ES-I3 (cell line): Measurements from ENCODE around the gene PPP3R1.

ENCODE experiments used
- H3K36me3 ChIP-seq: 2 replicates; pipeline ENCODE4 v1.6.1; 2013; ENCODE audit warnings: mild to moderate bottlenecking, low read length, control low read depth, moderate library complexity; ENCODE audit not compliant: insufficient read depth
- H3K4me1 ChIP-seq: 2 replicates; pipeline ENCODE4 v1.6.1; 2013; ENCODE audit warnings: mild to moderate bottlenecking, control low read depth, low read length; ENCODE audit not compliant: insufficient read depth
- H3K9ac ChIP-seq: 2 replicates; pipeline ENCODE4 v1.6.1; 2013; ENCODE audit warnings: low read depth, mild to moderate bottlenecking, low read length, moderate library complexity
- H3K9me3 ChIP-seq: 2 replicates; pipeline ENCODE4 v1.6.1; 2013; ENCODE audit warnings: mild to moderate bottlenecking, low read length, moderate library complexity; ENCODE audit not compliant: control insufficient read depth, insufficient read depth

PPP3R1 gene

GRCh38 chr2:68280348-68280747 lies 28.0 kb upstream of the PPP3R1 start:
- H3K4me1 ChIP-seq = no peaks in the 10 kb centered on the region
- H3K36me3 ChIP-seq = no peaks in the 10 kb centered on the region
- H3K9ac ChIP-seq = no peak overlapping the region
- no peaks in the 10 kb centered on the region for H3K9me3 ChIP-seq

GRCh38 chr2:68279691-68280090 lies 27.4 kb upstream of the PPP3R1 start:
- Histone ChIP-seq H3K4me1 (no peaks in the 10 kb centered on the region), H3K9ac (no peak overlapping the region), H3K36me3 (no peaks in the 10 kb centered on the region), H3K9me3 (no peaks in the 10 kb centered on the region)

- Histone ChIP-seq H3K9ac (no peak overlapping the region), H3K4me1 (no peaks in the 10 kb centered on the region), H3K9me3 (no peaks in the 10 kb centered on the region), H3K36me3 (no peaks in the 10 kb centered on the region)
Measured at GRCh38 chr2:68278169-68278568, 25.8 kb upstream of the PPP3R1 start.

- Histone ChIP-seq H3K4me1 (no peaks in the 10 kb centered on the region), H3K9me3 (no peaks in the 10 kb centered on the region), H3K9ac (no peak overlapping the region), H3K36me3 (no peaks in the 10 kb centered on the region)
Measured at GRCh38 chr2:68274022-68274421, 21.7 kb upstream of the PPP3R1 start.

- H3K4me1 ChIP-seq = no peaks in the 10 kb centered on the region
- no peaks in the 10 kb centered on the region for H3K9me3 ChIP-seq
- no peaks in the 10 kb centered on the region for H3K36me3 ChIP-seq
- H3K9ac ChIP-seq = no peak overlapping the region
Measured at GRCh38 chr2:68272246-68272994, 20.1 kb upstream of the PPP3R1 start.

- Histone ChIP-seq H3K4me1 (no peaks in the 10 kb centered on the region), H3K36me3 (no peaks in the 10 kb centered on the region), H3K9ac (no peak overlapping the region), H3K9me3 (no peaks in the 10 kb centered on the region)
Measured at GRCh38 chr2:68266655-68267054, 14.3 kb upstream of the PPP3R1 start.

GRCh38 chr2:68263632-68264031 lies 11.3 kb upstream of the PPP3R1 start:
- Histone ChIP-seq H3K4me1 (no peaks in the 10 kb centered on the region), H3K36me3 (no peaks in the 10 kb centered on the region), H3K9ac (no peak overlapping the region), H3K9me3 (no peaks in the 10 kb centered on the region)

GRCh38 chr2:68258851-68259250 lies 6.5 kb upstream of the PPP3R1 start:
- no peaks in the 10 kb centered on the region for H3K36me3 ChIP-seq
- no peaks in the 10 kb centered on the region for H3K9me3 ChIP-seq
- no peak overlapping the region for H3K9ac ChIP-seq
- peaks cover 4% of the 10 kb centered on the region; the same call in 1 of the 2 replicates for H3K4me1 ChIP-seq

GRCh38 chr2:68256093-68256450 lies 3.7 kb upstream of the PPP3R1 start:
- H3K36me3 ChIP-seq = no peaks in the 10 kb centered on the region
- H3K9ac ChIP-seq = no peak overlapping the region

GRCh38 chr2:68253219-68254068 lies 1.1 kb upstream of the PPP3R1 start:
- H3K9ac ChIP-seq = peak overlapping the region; percentile 93
- no peaks in the 10 kb centered on the region for H3K9me3 ChIP-seq
- peaks cover 21% of the 10 kb centered on the region for H3K4me1 ChIP-seq
- no peaks in the 10 kb centered on the region for H3K36me3 ChIP-seq

More at GRCh38 chr2:68256093-68256450, 3.7 kb upstream of the PPP3R1 start:
- Histone ChIP-seq H3K9me3 (no peaks in the 10 kb centered on the region), H3K4me1 (peaks cover 4% of the 10 kb centered on the region; the same call in 1 of the 2 replicates)

GRCh38 chr2:68251855-68252399 lies 405 bp downstream of the PPP3R1 start:
- peaks cover 21% of the 10 kb centered on the region for H3K4me1 ChIP-seq
- H3K36me3 ChIP-seq = no peaks in the 10 kb centered on the region
- peak overlapping the region; percentile 96 for H3K9ac ChIP-seq
- H3K9me3 ChIP-seq = no peaks in the 10 kb centered on the region

- Histone ChIP-seq H3K36me3 (no peaks in the 10 kb centered on the region), H3K9me3 (no peaks in the 10 kb centered on the region), H3K4me1 (peaks cover 17% of the 10 kb centered on the region; the same call in 1 of the 2 replicates), H3K9ac (peak overlapping the region; percentile 96)
Measured at GRCh38 chr2:68251187-68251854, 1.0 kb downstream of the PPP3R1 start.

GRCh38 chr2:68250652-68251186 lies 1.6 kb downstream of the PPP3R1 start:
- Histone ChIP-seq H3K36me3 (no peaks in the 10 kb centered on the region), H3K9ac (peak overlapping the region; percentile 96), H3K9me3 (no peaks in the 10 kb centered on the region), H3K4me1 (peaks cover 17% of the 10 kb centered on the region; the same call in 1 of the 2 replicates)

GRCh38 chr2:68250196-68250595 lies 2.1 kb downstream of the PPP3R1 start:
- H3K9ac ChIP-seq = peak overlapping the region; percentile 96
- no peaks in the 10 kb centered on the region for H3K36me3 ChIP-seq
- H3K4me1 ChIP-seq = peaks cover 17% of the 10 kb centered on the region; the same call in 1 of the 2 replicates
- no peaks in the 10 kb centered on the region for H3K9me3 ChIP-seq
